ENCODE data around the gene LENG1.
"Not testable (repeated sequence)": the region's sequence is repeated elsewhere in the genome, so short reads cannot be mapped to it uniquely, and the experiment has no call there.

Gene LENG1

GRCh38 chr19:54196536-54196935 is 37.0 kb upstream of the LENG1 start:
- H2AFZ ChIP-seq (ENCODE audit: low read length) = no peak overlapping the region
- H3K9me3 ChIP-seq (replicated peaks; ENCODE audit: insufficient read depth, low read length) = no peaks in the 10 kb centered on the region
- TF ChIP-seq CTCF (IDR thresholded peaks at IDR 0.05; ENCODE audit: low read length) = no peak
- H3K4me2 ChIP-seq (ENCODE audit: low read depth, low read length) = no peak overlapping the region
- H3K27me3 ChIP-seq (replicated peaks; ENCODE audit: insufficient read depth, low read length) = no peaks in the 10 kb centered on the region
- H3K79me2 ChIP-seq (ENCODE audit: low read length) = peaks cover 28% of the 10 kb centered on the region
- no peaks in the 10 kb centered on the region for H3K9me2 ChIP-seq (replicated peaks; ENCODE audit: insufficient read depth, low read length)
- peaks cover 2% of the 10 kb centered on the region; the same call in 1 of the 2 replicates for H3K36me3 ChIP-seq (replicated peaks; ENCODE audit: insufficient read depth, low read length)
- no peak overlapping the region for H3K4me3 ChIP-seq (ENCODE audit: low read length)
- no peak overlapping the region for H3K9ac ChIP-seq (ENCODE audit: low read length)
- DNase-seq = no peak
- H3K27ac ChIP-seq (ENCODE audit: low read length) = no peak overlapping the region
- peaks cover 8% of the 10 kb centered on the region for H3K4me1 ChIP-seq (ENCODE audit: low read length)
- H4K20me1 ChIP-seq (ENCODE audit: insufficient read depth, low read length) = peaks cover 3% of the 10 kb centered on the region
- peaks cover 8% of the 10 kb centered on the region for H3F3A ChIP-seq (ENCODE audit: insufficient read depth, low read length)

GRCh38 chr19:54194463-54194862 is 34.9 kb upstream of the LENG1 start:
- H3K9me3 ChIP-seq (replicated peaks; ENCODE audit: insufficient read depth, low read length); H3K4me1 ChIP-seq (ENCODE audit: low read length); H3K4me2 ChIP-seq (ENCODE audit: low read depth, low read length); DNase-seq; H3K27ac ChIP-seq (ENCODE audit: low read length); H4K20me1 ChIP-seq (ENCODE audit: insufficient read depth, low read length); H3K9me2 ChIP-seq (replicated peaks; ENCODE audit: insufficient read depth, low read length); H3K36me3 ChIP-seq (replicated peaks; ENCODE audit: insufficient read depth, low read length); H3F3A ChIP-seq (ENCODE audit: insufficient read depth, low read length); H3K27me3 ChIP-seq (replicated peaks; ENCODE audit: insufficient read depth, low read length); H3K9ac ChIP-seq (ENCODE audit: low read length); H2AFZ ChIP-seq (ENCODE audit: low read length); H3K4me3 ChIP-seq (ENCODE audit: low read length): not testable (repeated sequence)
- H3K79me2 ChIP-seq (ENCODE audit: low read length) = peaks cover 19% of the 10 kb centered on the region

GRCh38 chr19:54193011-54193410 is 33.5 kb upstream of the LENG1 start:
- DNase-seq = no peak
- TF ChIP-seq EZH2 (optimal IDR thresholded peaks at IDR 0.05; ENCODE audit: low read depth, low read length) (no peak), CTCF (IDR thresholded peaks at IDR 0.05; ENCODE audit: low read length) (no peak), EZH2phosphoT487 (IDR thresholded peaks at IDR 0.05; ENCODE audit: low read length) (no peak)
- peaks cover 29% of the 10 kb centered on the region for H3K79me2 ChIP-seq (ENCODE audit: low read length)
- H3K27ac ChIP-seq (ENCODE audit: low read length) = no peak overlapping the region
- no peak overlapping the region for H2AFZ ChIP-seq (ENCODE audit: low read length)
- no peaks in the 10 kb centered on the region for H3K9me2 ChIP-seq (replicated peaks; ENCODE audit: insufficient read depth, low read length)
- peaks cover 14% of the 10 kb centered on the region for H3K4me1 ChIP-seq (ENCODE audit: low read length)
- H3K4me3 ChIP-seq (ENCODE audit: low read length) = no peak overlapping the region
- H4K20me1 ChIP-seq (ENCODE audit: insufficient read depth, low read length) = no peaks in the 10 kb centered on the region
- H3F3A ChIP-seq (ENCODE audit: insufficient read depth, low read length) = no peaks in the 10 kb centered on the region
- no peaks in the 10 kb centered on the region for H3K9me3 ChIP-seq (replicated peaks; ENCODE audit: insufficient read depth, low read length)
- no peak overlapping the region for H3K9ac ChIP-seq (ENCODE audit: low read length)
- no peaks in the 10 kb centered on the region for H3K27me3 ChIP-seq (replicated peaks; ENCODE audit: insufficient read depth, low read length)
- no peaks in the 10 kb centered on the region for H3K36me3 ChIP-seq (replicated peaks; ENCODE audit: insufficient read depth, low read length)
- H3K4me2 ChIP-seq (ENCODE audit: low read depth, low read length) = no peak overlapping the region

- Histone ChIP-seq H4K20me1 (ENCODE audit: insufficient read depth, low read length) (no peaks in the 10 kb centered on the region), H3K4me1 (ENCODE audit: low read length) (peaks cover 14% of the 10 kb centered on the region), H3K27ac (ENCODE audit: low read length) (peak overlapping the region; percentile 94; the same call in 1 of the 2 replicates), H3K27me3 (replicated peaks; ENCODE audit: insufficient read depth, low read length) (no peaks in the 10 kb centered on the region), H3K4me2 (ENCODE audit: low read depth, low read length) (peak overlapping the region; percentile 96), H3K36me3 (replicated peaks; ENCODE audit: insufficient read depth, low read length) (no peaks in the 10 kb centered on the region), H3K9ac (ENCODE audit: low read length) (peak overlapping the region; percentile 92), H3K9me3 (replicated peaks; ENCODE audit: insufficient read depth, low read length) (no peaks in the 10 kb centered on the region), H3K9me2 (replicated peaks; ENCODE audit: insufficient read depth, low read length) (no peaks in the 10 kb centered on the region), H3K79me2 (ENCODE audit: low read length) (peaks cover 30% of the 10 kb centered on the region), H2AFZ (ENCODE audit: low read length) (no peak overlapping the region), H3K4me3 (ENCODE audit: low read length) (peak overlapping the region; percentile 79), H3F3A (ENCODE audit: insufficient read depth, low read length) (no peaks in the 10 kb centered on the region)
- TF ChIP-seq EZH2 (optimal IDR thresholded peaks at IDR 0.05; ENCODE audit: low read depth, low read length) (no peak), CTCF (IDR thresholded peaks at IDR 0.05; ENCODE audit: low read length) (no peak), EZH2phosphoT487 (IDR thresholded peaks at IDR 0.05; ENCODE audit: low read length) (no peak)
- no peak for DNase-seq
Observed at GRCh38 chr19:54191811-54192453, 32.4 kb upstream of the LENG1 start.
